Measurements from ENCODE around the gene MVB12B. TPM values are rescaled to one million over a fixed set of nuclear protein-coding genes. Genes with fewer than 3 reads are reported as not detected.

MVB12B gene
- total RNA-seq, 2 experiments from 2014 or later = 14.3 to 15.3 TPM

DNA sequence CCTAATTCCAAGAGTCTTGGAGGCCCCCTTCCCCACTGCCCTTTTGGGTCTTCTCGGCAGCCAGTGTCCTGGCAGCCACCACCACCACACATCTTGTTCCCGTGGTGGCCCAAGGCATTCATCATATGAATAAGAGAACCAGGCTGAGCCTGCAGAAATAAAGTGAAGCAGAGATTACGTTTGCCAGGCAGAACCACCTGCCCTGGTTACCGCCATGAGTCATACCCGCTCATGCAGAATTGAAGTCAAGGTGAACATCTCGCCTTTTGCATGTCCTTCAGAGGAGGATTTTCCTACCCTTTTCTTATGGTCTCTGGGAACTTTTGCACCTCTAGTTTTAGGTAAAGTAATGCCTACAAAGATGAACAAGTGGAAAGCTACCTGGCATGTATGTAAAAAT is 167.6 kb downstream of the MVB12B start:
- H3K27ac ChIP-seq (ENCODE audit: low read depth in 1 of 2, low read length in 2 of 2) = no peak overlapping the region
- no peak for TF ChIP-seq CTCF (IDR thresholded peaks at IDR 0.05)
- H3K36me3 Mint-ChIP-seq (ENCODE audit: low read depth) = no peaks in the 10 kb centered on the region
- no peaks in the 10 kb centered on the region for H3K27me3 ChIP-seq (ENCODE audit: control insufficient read depth in 1 of 2, insufficient read depth in 2 of 2, low read length in 2 of 2)
- no peaks in the 10 kb centered on the region for H3K9me3 Mint-ChIP-seq
- H3K9me3 ChIP-seq (ENCODE audit: control insufficient read depth in 1 of 2, insufficient read depth in 1 of 2, low read length in 2 of 2) = no peaks in the 10 kb centered on the region
- ATAC-seq (ENCODE audit: poor library complexity) (no peak), DNase-seq (no peak)
- POLR2A ChIA-PET = interaction anchor here (1.3 kb wide), 1 partner anchor 25 kb away, joined by 3 read pairs; no protein-coding TSS in a partner anchor
- CTCF ChIA-PET = no interaction called here
- H3K4me3 Mint-ChIP-seq = no peak overlapping the region
- H3K4me1 ChIP-seq (ENCODE audit: insufficient read depth, low read length) = peaks cover 19% of the 10 kb centered on the region
- no peaks in the 10 kb centered on the region for H3K27me3 Mint-ChIP-seq
- H3K27ac Mint-ChIP-seq = no peak overlapping the region
- H3K4me1 Mint-ChIP-seq (ENCODE audit: low read depth) = peaks cover 15% of the 10 kb centered on the region
- no peaks in the 10 kb centered on the region for H3K36me3 ChIP-seq (ENCODE audit: insufficient read depth, low read length)
- no peak overlapping the region for H3K4me3 ChIP-seq (ENCODE audit: low read length)
- intact Hi-C loops (cut with DNase I, micrococcal nuclease) = loop anchor here (5.0 to 10.0 kb wide), 3 partner anchors 82 to 1087 kb away; no protein-coding TSS in a partner anchor

- Histone ChIP-seq H3K4me1 (ENCODE audit: insufficient read depth, low read length) (peaks cover 24% of the 10 kb centered on the region), H3K9me3 (ENCODE audit: control insufficient read depth in 1 of 2, insufficient read depth in 1 of 2, low read length in 2 of 2) (no peaks in the 10 kb centered on the region), H3K36me3 (ENCODE audit: insufficient read depth, low read length) (no peaks in the 10 kb centered on the region), H3K4me3 (ENCODE audit: low read length) (no peak overlapping the region), H3K27me3 (ENCODE audit: control insufficient read depth in 1 of 2, insufficient read depth in 2 of 2, low read length in 2 of 2) (peaks cover 4% of the 10 kb centered on the region in 2 experiments), H3K27ac (ENCODE audit: low read depth in 1 of 2, low read length in 2 of 2) (no peak overlapping the region)
- no peaks in the 10 kb centered on the region for H3K27me3 Mint-ChIP-seq
- DNase-seq = no peak
- H3K9me3 Mint-ChIP-seq = no peaks in the 10 kb centered on the region
- POLR2A ChIA-PET = no interaction called here
- H3K36me3 Mint-ChIP-seq (ENCODE audit: low read depth) = no peaks in the 10 kb centered on the region
- no peak for TF ChIP-seq CTCF (IDR thresholded peaks at IDR 0.05)
- no peak for ATAC-seq (ENCODE audit: poor library complexity)
- CTCF ChIA-PET = no interaction called here
- H3K4me1 Mint-ChIP-seq (ENCODE audit: low read depth) = peaks cover 19% of the 10 kb centered on the region
- intact Hi-C loops (cut with DNase I, micrococcal nuclease) = loop anchor here (5.0 to 10.0 kb wide), 4 partner anchors 82 to 1087 kb away; no protein-coding TSS in a partner anchor
- H3K4me3 Mint-ChIP-seq = no peak overlapping the region
- no peak overlapping the region for H3K27ac Mint-ChIP-seq
Measured at GRCh38 chr9:126494746-126495145, 168.1 kb downstream of the MVB12B start.

- peaks cover 15% of the 10 kb centered on the region for H3K4me1 Mint-ChIP-seq (ENCODE audit: low read depth)
- ChIA-PET CTCF (no interaction called here), POLR2A (no interaction called here)
- no peaks in the 10 kb centered on the region for H3K9me3 Mint-ChIP-seq
- no peak for TF ChIP-seq CTCF (IDR thresholded peaks at IDR 0.05)
- no peaks in the 10 kb centered on the region for H3K9me3 ChIP-seq (ENCODE audit: control insufficient read depth in 1 of 2, insufficient read depth in 1 of 2, low read length in 2 of 2)
- H3K4me3 Mint-ChIP-seq = no peak overlapping the region
- no peak overlapping the region for H3K4me3 ChIP-seq (ENCODE audit: low read length)
- peaks cover 10 to 13% of the 10 kb centered on the region in 2 experiments for H3K27me3 ChIP-seq (ENCODE audit: control insufficient read depth in 1 of 2, insufficient read depth in 2 of 2, low read length in 2 of 2)
- H3K27ac Mint-ChIP-seq = no peak overlapping the region
- intact Hi-C loops (cut with DNase I, micrococcal nuclease) = loop anchor here in 1 of 2 experiments (5.0 to 10.0 kb wide), 2 partner anchors 287 to 351 kb away; no protein-coding TSS in a partner anchor
- peaks cover 4% of the 10 kb centered on the region for H3K27me3 Mint-ChIP-seq
- no peak for ATAC-seq (ENCODE audit: poor library complexity)
- no peaks in the 10 kb centered on the region for H3K36me3 ChIP-seq (ENCODE audit: insufficient read depth, low read length)
- H3K4me1 ChIP-seq (ENCODE audit: insufficient read depth, low read length) = peaks cover 22% of the 10 kb centered on the region
- no peak for DNase-seq
- H3K36me3 Mint-ChIP-seq (ENCODE audit: low read depth) = no peaks in the 10 kb centered on the region
- H3K27ac ChIP-seq (ENCODE audit: low read depth in 1 of 2, low read length in 2 of 2) = no peak overlapping the region
Measured at GRCh38 chr9:126495411-126496180, 169.0 kb downstream of the MVB12B start.

Data from CD4-positive, alpha-beta T cell (primary cell).